ENCODE data around the gene PYGB.

DNA sequence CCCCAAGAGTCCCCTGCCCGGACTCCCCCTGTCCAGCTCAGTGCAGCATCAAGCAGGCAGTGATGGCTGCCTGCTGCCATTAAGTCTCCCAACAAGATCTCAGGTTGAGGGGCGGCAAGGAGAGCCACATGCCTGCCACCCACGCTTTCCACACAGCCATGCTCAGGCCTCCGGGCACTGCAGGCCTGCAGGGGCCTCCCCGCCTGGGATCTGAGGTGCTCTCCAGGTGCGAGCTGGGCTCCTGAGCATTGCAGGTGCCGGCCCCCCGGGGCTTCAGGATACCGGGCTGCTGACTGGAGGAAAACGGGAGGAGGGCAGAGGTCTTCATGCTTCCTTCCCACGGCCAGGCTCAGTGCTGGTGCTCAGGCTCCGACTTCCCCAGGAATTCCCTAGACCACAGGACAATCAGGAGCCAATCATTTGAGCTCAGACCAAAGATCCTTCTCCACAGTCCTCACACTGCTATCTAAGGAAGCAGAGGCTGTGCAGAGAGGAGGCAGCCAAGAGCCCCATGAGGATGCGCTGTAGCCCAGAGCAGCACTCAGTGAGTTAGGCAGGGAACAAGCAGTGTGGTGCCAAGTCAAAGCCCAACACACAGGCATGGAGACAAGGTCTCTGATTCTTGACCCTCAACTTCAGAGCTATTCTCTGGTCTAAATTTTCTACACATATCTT lies 52.7 kb downstream of the PYGB start:
- no peak for TF ChIP-seq POLR2A (IDR thresholded peaks at IDR 0.05)
- TF ChIP-seq, protein P1, sequence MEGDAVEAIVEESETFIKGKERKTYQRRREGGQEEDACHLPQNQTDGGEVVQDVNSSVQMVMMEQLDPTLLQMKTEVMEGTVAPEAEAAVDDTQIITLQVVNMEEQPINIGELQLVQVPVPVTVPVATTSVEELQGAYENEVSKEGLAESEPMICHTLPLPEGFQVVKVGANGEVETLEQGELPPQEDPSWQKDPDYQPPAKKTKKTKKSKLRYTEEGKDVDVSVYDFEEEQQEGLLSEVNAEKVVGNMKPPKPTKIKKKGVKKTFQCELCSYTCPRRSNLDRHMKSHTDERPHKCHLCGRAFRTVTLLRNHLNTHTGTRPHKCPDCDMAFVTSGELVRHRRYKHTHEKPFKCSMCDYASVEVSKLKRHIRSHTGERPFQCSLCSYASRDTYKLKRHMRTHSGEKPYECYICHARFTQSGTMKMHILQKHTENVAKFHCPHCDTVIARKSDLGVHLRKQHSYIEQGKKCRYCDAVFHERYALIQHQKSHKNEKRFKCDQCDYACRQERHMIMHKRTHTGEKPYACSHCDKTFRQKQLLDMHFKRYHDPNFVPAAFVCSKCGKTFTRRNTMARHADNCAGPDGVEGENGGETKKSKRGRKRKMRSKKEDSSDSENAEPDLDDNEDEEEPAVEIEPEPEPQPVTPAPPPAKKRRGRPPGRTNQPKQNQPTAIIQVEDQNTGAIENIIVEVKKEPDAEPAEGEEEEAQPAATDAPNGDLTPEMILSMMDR (IDR thresholded peaks at IDR 0.05): no peak

All from body of pancreas (tissue), 4 donors.